HG02852 (cell line): Measurements from ENCODE around the gene PHACTR4.
A peak's percentile ranks its signal among the peaks of the same experiment; 100 is the strongest.
"Not testable (repeated sequence)": the region's sequence is repeated elsewhere in the genome, so short reads cannot be mapped to it uniquely, and the experiment has no call there.

Experiments used
- ATAC-seq: cut with Tn5 transposase; IDR thresholded peaks from one replicate; pipeline ENCODE4 v1.9.1; 2021; ENCODE audit warnings: mild to moderate bottlenecking, moderate library complexity; ENCODE audit not compliant: unreplicated experiment

PHACTR4 gene

DNA sequence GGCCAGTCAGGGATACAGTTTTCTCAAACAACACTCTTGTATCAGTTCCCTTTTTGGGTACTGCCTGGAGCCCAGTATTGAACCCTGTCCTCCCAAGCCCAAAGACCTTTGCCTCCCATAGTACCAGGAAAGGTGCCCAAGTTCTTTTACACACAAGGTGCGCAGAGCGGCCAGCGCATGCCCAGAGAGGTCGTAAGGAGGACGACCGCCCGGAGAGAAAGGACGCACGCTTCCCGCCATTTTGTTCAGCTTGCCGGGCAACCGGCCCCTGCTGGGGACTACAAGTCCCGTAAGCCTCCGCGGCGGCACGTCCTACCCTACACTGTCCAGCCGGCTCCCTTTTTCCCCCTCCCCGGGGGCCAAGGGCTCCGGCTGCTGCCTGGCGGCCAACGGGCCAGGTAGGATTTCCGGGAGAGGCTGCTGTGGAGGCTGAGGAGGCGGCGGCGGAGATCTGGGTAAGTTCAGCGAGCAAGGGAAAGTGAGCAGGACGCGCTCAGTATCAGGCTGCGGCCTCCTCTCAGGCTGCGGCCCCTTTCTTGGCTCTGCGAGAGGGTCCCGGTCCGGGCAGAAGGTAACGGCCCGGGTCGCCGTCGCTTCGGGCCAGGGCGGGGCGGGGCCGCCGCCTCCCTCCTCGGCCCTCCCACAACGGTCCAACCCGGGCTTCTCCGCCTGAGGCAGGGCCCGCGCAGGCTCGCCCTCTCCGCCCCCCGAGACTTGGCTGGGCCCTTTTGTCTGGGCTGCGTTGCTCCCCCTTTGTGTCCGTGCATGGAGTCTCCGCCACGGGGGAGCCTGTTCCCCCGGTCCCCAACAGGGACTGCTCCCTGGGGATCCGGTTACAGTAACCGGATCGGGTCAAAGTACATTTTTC, at the start of gene PHACTR4:
PHACTR4 (plus strand) TSS at position 370 of the 868 bp plus-strand sequence. CDS start 37,708 bp downstream, outside the sequence.
- peak; percentile 91 for ATAC-seq

- no peak for ATAC-seq
Observed at GRCh38 chr1:28322194-28322593, 47.3 kb upstream of the PHACTR4 start.

- no peak for ATAC-seq
Observed at GRCh38 chr1:28323720-28324119, 45.8 kb upstream of the PHACTR4 start.

DNA sequence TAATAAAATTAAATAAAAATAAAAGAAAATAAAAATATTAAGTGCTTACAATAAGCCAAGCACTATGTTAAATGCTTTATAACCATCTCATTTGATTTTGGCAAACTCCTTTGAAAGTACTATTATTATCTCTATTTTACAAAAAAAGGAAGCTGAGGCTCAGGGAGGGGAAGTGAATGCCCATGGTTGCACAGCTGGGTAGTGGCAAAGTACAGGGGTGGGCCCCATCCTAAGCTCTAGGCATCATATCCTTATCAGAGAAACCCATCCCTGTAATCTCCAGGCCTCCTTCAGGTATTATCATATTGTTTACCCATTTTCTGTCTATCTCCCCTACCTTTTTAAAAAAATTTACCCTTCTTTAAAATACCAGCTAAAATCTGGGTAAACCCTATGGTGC, 43.0 kb upstream of the PHACTR4 start:
- no peak for ATAC-seq

- no peak for ATAC-seq
Observed at GRCh38 chr1:28326984-28327383, 42.6 kb upstream of the PHACTR4 start.

DNA sequence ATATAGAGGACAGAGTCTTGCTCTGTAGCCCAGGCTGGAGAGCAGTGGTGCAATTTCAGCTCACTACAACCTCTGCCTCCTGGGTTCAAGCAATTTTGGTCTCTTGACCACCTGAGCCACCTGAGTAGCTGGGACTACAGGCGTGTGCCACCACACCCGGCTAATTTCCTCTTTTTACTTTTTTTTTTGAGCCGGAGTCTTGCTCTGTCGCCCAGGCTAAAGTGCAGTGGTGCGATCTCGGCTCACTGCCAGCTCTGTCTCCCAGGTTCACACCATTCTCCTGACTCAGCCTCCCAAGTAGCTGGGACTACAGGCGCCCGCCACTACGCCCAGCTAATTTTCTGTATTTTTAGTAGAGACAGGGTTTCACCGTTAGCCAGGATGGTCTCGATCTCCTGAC, 42.1 kb upstream of the PHACTR4 start:
- ATAC-seq: not testable (repeated sequence)

GRCh38 chr1:28328228-28328648, 41.3 kb upstream of the PHACTR4 start:
- no peak for ATAC-seq

- ATAC-seq: peak; percentile 26
Observed at GRCh38 chr1:28329395-28330153, 40.0 kb upstream of the PHACTR4 start.

DNA sequence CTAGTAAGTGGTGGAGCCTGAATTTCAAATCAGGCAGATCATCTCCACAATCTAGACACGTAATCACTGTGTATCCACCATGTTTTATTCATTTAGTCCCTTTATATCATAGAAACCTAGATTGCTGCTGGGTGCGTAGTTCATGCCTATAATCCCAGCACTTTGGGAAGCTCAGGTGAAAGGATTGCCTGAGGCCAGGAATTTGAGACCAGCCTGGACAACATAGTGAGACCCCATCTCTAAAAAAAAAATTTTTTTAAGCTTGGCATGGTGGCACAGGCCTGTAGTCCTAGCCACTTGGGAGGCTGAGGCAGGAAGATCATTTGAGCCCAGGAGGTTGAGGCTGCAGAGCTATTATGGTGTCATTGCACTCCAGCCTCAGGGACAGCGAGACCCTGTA, 30.6 kb upstream of the PHACTR4 start:
- no peak for ATAC-seq

DNA sequence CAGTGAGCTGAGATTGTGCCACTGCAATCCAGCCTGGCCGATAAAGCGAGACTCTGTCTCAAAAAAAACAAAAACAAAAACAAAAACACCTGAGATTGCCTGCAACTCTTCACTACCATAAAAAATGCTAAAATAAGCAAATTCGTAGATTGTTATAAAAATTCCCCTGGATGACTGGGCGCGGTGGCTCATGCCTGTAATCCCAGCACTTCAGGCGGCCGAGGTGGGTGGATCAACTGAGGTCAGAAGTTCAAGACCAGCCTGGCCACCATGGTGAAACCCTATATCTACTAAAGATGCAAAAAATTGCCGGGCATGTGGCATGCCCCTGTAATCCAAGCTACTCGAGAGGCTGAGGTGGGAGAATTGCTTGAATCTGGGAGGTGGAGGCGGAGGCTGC, 30.0 kb upstream of the PHACTR4 start:
- ATAC-seq: no peak

GRCh38 chr1:28340221-28340974, 29.1 kb upstream of the PHACTR4 start:
- no peak for ATAC-seq

DNA sequence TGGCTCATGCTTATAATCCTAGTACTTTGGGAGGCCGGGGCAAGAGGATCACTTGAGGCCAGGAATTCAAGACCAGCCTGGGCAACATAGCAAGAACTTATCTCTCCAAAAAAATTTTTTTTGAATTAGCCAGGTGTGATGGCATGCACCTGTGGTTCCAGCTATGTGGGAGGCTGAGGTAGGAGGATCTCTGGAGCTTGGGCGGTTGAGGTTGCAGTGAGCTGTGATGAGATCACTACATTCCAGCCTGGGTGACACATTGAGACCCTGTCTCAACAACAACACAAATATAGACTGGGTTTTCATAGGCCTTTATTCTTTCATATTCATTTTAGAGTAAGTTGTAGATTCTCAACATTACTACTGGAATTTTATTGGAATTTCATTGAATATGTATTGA, 27.9 kb upstream of the PHACTR4 start:
- no peak for ATAC-seq

DNA sequence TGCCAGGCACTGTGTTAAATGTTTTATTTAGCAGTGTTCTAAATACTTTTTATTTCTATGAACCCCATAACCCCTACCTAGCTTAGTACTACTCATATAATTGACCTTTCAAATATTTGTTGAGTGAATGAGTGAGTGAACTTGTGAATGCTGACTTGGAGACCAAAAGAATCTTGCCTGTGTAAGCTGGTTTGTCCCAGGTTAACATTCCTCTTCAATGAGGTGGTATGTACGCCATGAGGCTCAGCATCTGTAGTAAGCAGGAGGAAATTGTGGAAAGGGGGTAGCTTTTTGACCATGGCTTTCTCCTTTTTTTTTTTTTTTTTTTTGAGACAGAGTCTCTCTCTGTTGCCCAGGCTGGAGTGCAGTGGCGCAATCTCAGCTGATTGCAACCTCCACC, 26.1 kb upstream of the PHACTR4 start:
- no peak for ATAC-seq

DNA sequence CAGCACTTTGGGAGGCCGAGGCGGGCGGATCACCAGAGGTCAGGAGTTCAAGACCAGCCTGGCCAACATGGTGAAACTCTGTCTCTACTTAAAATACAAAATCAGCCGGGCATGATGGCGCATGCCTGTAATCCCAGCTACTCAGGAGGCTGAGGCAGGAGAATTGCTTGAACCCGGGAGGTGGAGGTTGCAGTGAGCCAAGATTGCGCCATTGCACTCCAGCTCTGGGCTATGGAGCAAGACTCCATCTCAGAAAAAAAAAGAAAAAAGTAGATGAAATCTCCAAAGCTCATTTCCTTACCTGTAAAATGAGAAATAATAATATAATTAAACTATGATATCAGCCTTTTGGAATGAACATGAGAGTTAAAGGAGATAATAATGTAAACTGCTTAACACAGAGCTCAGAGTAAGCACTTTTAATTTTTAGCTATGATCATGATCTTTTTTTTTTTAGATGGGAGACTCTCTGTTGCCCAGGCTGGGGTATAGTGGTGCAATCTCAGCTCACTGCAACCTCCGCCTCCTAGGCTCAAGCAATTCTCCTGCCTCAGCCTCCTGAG, 16.2 kb upstream of the PHACTR4 start:
- ATAC-seq: not testable (repeated sequence)

GRCh38 chr1:28354121-28354520, 15.4 kb upstream of the PHACTR4 start:
- no peak for ATAC-seq

GRCh38 chr1:28358716-28359115, 10.8 kb upstream of the PHACTR4 start:
- no peak for ATAC-seq

DNA sequence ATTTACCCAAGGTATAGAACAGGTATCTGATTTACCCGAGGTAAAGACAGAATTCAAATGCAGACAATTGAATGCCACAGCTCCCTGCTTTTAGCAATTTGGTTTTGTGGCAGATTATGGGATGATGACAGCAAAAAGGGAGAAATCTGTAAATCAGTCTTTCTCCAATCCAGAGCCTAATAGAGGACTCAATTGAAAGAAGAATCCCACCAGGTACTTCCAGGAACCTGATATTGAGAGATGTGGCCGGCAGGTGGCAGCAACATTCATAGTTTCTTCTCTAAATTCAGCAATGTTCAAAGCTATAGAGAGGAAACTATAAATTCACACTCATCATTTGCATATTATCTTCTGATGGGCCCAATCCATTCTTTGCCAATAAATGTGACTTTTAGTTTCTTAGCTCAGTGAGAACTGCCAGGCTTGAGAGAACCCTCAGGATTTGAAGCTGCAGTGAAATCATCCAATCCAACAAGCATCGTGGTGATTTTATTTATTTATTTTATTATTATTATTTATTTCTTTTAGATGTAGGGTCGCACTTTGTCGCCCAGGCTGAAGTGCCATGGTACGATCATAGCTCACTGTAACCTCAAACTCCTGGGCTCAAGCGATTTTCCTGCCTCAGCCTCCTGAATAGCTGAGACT, 9.8 kb upstream of the PHACTR4 start:
- no peak for ATAC-seq

DNA sequence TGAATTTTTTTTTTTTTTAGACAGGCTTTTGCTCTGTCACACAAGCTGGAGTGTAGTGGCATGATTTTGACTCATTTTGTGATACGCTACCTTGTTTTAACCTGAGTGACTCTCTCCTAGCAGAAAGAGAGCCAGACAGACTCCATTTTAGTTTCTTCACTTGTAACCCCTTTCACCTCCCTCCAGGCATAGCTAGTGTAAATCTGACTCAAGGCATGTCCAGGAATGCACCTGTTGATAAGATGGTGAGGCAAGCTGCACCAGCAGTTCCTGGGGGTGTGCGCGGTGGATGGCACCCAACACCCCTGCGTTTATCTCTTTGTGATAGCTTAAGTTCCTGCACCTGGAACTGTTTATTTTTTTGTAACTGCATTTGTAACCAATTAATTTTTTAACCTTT, 4.7 kb upstream of the PHACTR4 start:
- no peak for ATAC-seq

DNA sequence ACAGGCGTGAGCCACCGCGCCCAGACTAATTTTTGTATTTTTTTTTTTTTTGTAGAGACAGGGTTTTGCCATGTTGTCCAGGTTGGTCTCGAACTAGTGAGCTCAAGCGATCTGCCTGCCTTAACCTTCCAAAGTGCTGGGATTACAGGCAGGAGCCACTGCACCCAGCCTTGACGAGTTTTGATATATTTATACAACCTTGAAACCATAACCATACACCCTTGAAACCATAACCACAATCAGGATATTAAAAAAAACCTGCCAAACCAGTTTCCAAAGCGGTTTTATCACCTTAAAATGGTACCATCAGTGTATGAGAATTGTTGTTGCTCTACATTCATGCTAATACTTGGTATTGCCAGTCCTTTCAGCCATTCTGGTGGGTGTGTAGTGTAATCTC, 3.7 kb upstream of the PHACTR4 start:
- no peak for ATAC-seq

- ATAC-seq: not testable (repeated sequence)
Observed at GRCh38 chr1:28368608-28369007, 932 bp upstream of the PHACTR4 start.
